ENCODE results near the gene TPK1. TPM values are rescaled to one million over a fixed set of nuclear protein-coding genes. Genes with fewer than 3 reads are reported as not detected.
"Not testable (repeated sequence)": the region's sequence is repeated elsewhere in the genome, so short reads cannot be mapped to it uniquely, and the experiment has no call there.

The TPK1 gene
- total and polyA plus RNA-seq, 8 donors = 1.8 to 13.0 (median 4.3) TPM

- Histone ChIP-seq H3K27me3 (no peaks in the 10 kb centered on the region), H3K9me3 (peaks cover 0 to 32% (median 14%) of the 10 kb centered on the region in 4 donors), H3K27ac (no peak overlapping the region), H3K4me1 (no peaks in the 10 kb centered on the region), H3K4me3 (no peak overlapping the region), H3K36me3 (no peaks in the 10 kb centered on the region)
- no peak for DNase-seq
- intact Hi-C loops (cut with DNase I; ENCODE audit: low total_unique reads) = no loop called here
- 60 to 85% (median 77%) methylated on average over 2 of the region's 2 CpGs for WGBS, 5 donors
- TF ChIP-seq CTCF (IDR thresholded peaks at IDR 0.05) (no peak), POLR2AphosphoS5 (IDR thresholded peaks at IDR 0.05) (no peak), POLR2A (IDR thresholded peaks at IDR 0.05) (no peak), EP300 (IDR thresholded peaks at IDR 0.05) (no peak)
Observed at GRCh38 chr7:144428431-144428830, 407.4 kb downstream of the TPK1 start.

- H3K27ac ChIP-seq; H3K27me3 ChIP-seq; H3K4me3 ChIP-seq; DNase-seq; intact Hi-C loops (cut with DNase I; ENCODE audit: low total_unique reads); H3K4me1 ChIP-seq; H3K36me3 ChIP-seq: not testable (repeated sequence)
- H3K9me3 ChIP-seq = peaks cover 0 to 32% (median 14%) of the 10 kb centered on the region in 4 donors
- WGBS, 5 donors = 35 to 63% (median 42%) methylated on average over 2 of the region's 2 CpGs
Observed at GRCh38 chr7:144427539-144427938, 408.3 kb downstream of the TPK1 start.

- WGBS, 5 donors = 60 to 84% (median 69%) methylated on average over 4 of the region's 4 CpGs
- H3K4me3 ChIP-seq; H3K4me1 ChIP-seq; H3K36me3 ChIP-seq; H3K27ac ChIP-seq; intact Hi-C loops (cut with DNase I; ENCODE audit: low total_unique reads); H3K27me3 ChIP-seq; DNase-seq; H3K9me3 ChIP-seq: not testable (repeated sequence)
Observed at GRCh38 chr7:144418931-144419330, 416.9 kb downstream of the TPK1 start.

- Histone ChIP-seq H3K4me1 (no peaks in the 10 kb centered on the region), H3K27me3 (no peaks in the 10 kb centered on the region), H3K27ac (no peak overlapping the region), H3K36me3 (no peaks in the 10 kb centered on the region), H3K9me3 (peaks cover 0 to 8% (median 2%) of the 10 kb centered on the region in 4 donors), H3K4me3 (no peak overlapping the region)
- no peak for DNase-seq
- TF ChIP-seq CTCF (IDR thresholded peaks at IDR 0.05) = no peak
- TF ChIP-seq POLR2A (IDR thresholded peaks at IDR 0.05) = no peak
- no peak for TF ChIP-seq POLR2AphosphoS5 (IDR thresholded peaks at IDR 0.05)
- TF ChIP-seq EP300 (IDR thresholded peaks at IDR 0.05) = no peak
- intact Hi-C loops (cut with DNase I; ENCODE audit: low total_unique reads) = no loop called here
Observed at GRCh38 chr7:144416341-144416740, 419.5 kb downstream of the TPK1 start.

- TF ChIP-seq POLR2AphosphoS5 (IDR thresholded peaks at IDR 0.05) = no peak
- no peak for TF ChIP-seq EP300 (IDR thresholded peaks at IDR 0.05)
- TF ChIP-seq POLR2A (IDR thresholded peaks at IDR 0.05) = no peak
- no peak for TF ChIP-seq CTCF (IDR thresholded peaks at IDR 0.05)
- no peak for DNase-seq
- Histone ChIP-seq H3K27me3 (peaks cover 0 to 3% (median 0%) of the 10 kb centered on the region in 3 donors), H3K4me3 (no peak overlapping the region), H3K27ac (no peak overlapping the region), H3K36me3 (no peaks in the 10 kb centered on the region), H3K9me3 (peaks cover 0 to 8% (median 2%) of the 10 kb centered on the region in 4 donors), H3K4me1 (no peaks in the 10 kb centered on the region)
- intact Hi-C loops (cut with DNase I; ENCODE audit: low total_unique reads) = no loop called here
Observed at GRCh38 chr7:144415858-144416257, 420.0 kb downstream of the TPK1 start.
